Hippocampal formation (tissue), 2 donors: ENCODE measurements around the gene BAAT.

ENCODE experiments used
- DNase-seq, 2 donors: peaks; one replicate each; lab custom pipeline; 2025; lab: John Stamatoyannopoulos, UW

The BAAT gene

GRCh38 chr9:101398068-101398929 lies 13.5 kb upstream of the BAAT start, which contains the start of the genes MRPL50 and ZNF189:
MRPL50 (minus strand) TSS chr9:101398618; CDS start chr9:101398592, 26 bp downstream.
ZNF189 (plus strand) TSS chr9:101398851; CDS start chr9:101399157, 306 bp downstream.
- DNase-seq: peak; percentile 99 to 100

- no peak for DNase-seq
Measured at GRCh38 chr9:101397746-101398067, 12.9 kb upstream of the BAAT start.

- no peak for DNase-seq
Measured at GRCh38 chr9:101394687-101395086, 9.9 kb upstream of the BAAT start.

- no peak for DNase-seq
Measured at GRCh38 chr9:101393135-101393534, 8.3 kb upstream of the BAAT start.

- DNase-seq: peak in 1 of 2 donors; percentile 51
Measured at GRCh38 chr9:101388507-101388993, 3.7 kb upstream of the BAAT start.

GRCh38 chr9:101387871-101388506 lies 3.2 kb upstream of the BAAT start:
- DNase-seq: peak in 1 of 2 donors; percentile 76

GRCh38 chr9:101383361-101383760 lies 1.4 kb downstream of the BAAT start:
- DNase-seq: no peak

- DNase-seq: no peak
Measured at GRCh38 chr9:101381833-101382342, 2.9 kb downstream of the BAAT start.

- no peak for DNase-seq
Measured at GRCh38 chr9:101381118-101381517, 3.7 kb downstream of the BAAT start.

- no peak for DNase-seq
Measured at GRCh38 chr9:101380295-101380694, 4.5 kb downstream of the BAAT start.

GRCh38 chr9:101376111-101376848 lies 8.5 kb downstream of the BAAT start:
- DNase-seq: peak in 1 of 2 donors; percentile 29

- no peak for DNase-seq
Measured at GRCh38 chr9:101375546-101375945, 9.3 kb downstream of the BAAT start.

- no peak for DNase-seq
Measured at GRCh38 chr9:101372327-101373118, 12.3 kb downstream of the BAAT start.

- DNase-seq: no peak
Measured at GRCh38 chr9:101371813-101372212, 13.0 kb downstream of the BAAT start.

GRCh38 chr9:101369884-101370531 lies 14.8 kb downstream of the BAAT start:
- DNase-seq: no peak

GRCh38 chr9:101369286-101369685 lies 15.5 kb downstream of the BAAT start:
- DNase-seq: no peak

GRCh38 chr9:101367323-101367722 lies 17.5 kb downstream of the BAAT start:
- no peak for DNase-seq

- DNase-seq: no peak
Measured at GRCh38 chr9:101366038-101366756, 18.6 kb downstream of the BAAT start.

GRCh38 chr9:101365181-101365580 lies 19.6 kb downstream of the BAAT start:
- DNase-seq: no peak

- no peak for DNase-seq
Measured at GRCh38 chr9:101362450-101362849, 22.4 kb downstream of the BAAT start.
